HL-60/S4 treated with phorbol 12-myristate 13-acetate at 8.2 ng/mL for 4 days and 3 days (cell line): ENCODE data around the gene HECW1.
"Not testable (repeated sequence)": the region's sequence is repeated elsewhere in the genome, so short reads cannot be mapped to it uniquely, and the experiment has no call there.

Experiments used
- in situ Hi-C: fragments of 300-500 bp; cut with MboI; formaldehyde crosslinking; loops from 2 replicates; pipeline ENCODE4 v1.15.0; 2022; ENCODE audit warnings: low sequenced_read_pairs

The HECW1 gene

DNA sequence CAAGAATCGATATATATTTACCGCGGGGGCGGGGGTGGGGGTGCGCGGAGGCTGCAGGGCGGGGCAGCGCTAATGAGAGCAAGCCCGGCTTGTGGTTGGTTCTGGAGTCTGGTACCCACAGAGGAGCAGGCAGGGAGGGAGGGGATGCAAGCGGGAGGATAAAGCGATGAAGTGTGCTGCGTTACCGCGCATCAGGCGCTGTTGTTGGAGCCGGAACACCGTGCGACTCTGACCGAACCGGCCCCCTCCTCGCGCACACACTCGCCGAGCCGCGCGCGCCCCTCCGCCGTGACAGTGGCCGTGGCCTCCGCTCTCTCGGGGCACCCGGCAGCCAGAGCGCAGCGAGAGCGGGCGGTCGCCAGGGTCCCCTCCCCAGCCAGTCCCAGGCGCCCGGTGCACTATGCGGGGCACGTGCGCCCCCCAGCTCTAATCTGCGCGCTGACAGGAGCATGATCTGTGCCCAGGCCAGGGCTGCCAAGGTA lies at the start of gene HECW1:
HECW1 (plus strand) TSS at position 189 of the 482 bp plus-strand sequence. CDS start 131,259 bp downstream, outside the sequence.
- in situ Hi-C loops = no loop called here

GRCh38 chr7:43071604-43072003 lies 40.8 kb upstream of the HECW1 start:
- in situ Hi-C loops = no loop called here

DNA sequence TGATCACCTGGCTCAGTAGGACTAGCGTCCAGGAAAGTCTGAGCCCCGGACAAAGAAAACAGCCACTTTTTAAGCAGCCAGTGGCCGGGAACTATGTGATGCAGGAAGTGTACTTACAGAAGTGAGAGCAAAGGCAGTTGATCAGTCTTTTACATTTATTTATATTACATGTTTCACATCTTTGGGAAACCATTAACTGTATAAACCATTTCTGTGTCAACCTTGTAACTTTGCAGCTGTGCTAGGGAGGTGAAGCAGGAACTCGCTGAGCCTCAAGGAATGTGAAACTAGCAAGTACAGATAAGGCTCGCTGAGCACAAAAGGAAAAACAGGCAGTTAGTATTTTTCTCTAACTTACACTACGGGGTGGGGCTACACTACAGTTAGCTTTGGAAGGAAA lies 39.9 kb upstream of the HECW1 start:
- in situ Hi-C loops = no loop called here

DNA sequence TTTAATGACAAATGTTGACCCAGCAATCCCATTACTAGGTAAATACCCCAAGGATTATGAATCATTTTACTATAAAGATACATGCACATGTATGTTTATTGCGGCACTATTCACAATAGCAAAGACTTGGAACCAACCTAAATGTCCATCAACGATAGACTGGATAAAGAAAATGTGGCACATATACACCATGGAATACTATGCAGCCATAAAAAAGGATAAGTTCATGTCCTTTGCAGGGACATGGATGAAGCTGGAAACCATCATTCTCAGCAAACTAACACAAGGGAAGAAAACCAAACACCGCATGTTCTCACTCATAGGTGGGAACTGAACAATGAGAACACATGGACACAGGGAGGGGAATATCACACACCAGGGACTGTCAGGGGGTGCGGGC lies 38.6 kb upstream of the HECW1 start:
- in situ Hi-C loops = not testable (repeated sequence)

- in situ Hi-C loops = no loop called here
These were observed 36.2 kb upstream of the HECW1 start for GRCh38 chr7:43076189-43076605.

- in situ Hi-C loops = no loop called here
These were observed 35.8 kb upstream of the HECW1 start for GRCh38 chr7:43076606-43077005.

DNA sequence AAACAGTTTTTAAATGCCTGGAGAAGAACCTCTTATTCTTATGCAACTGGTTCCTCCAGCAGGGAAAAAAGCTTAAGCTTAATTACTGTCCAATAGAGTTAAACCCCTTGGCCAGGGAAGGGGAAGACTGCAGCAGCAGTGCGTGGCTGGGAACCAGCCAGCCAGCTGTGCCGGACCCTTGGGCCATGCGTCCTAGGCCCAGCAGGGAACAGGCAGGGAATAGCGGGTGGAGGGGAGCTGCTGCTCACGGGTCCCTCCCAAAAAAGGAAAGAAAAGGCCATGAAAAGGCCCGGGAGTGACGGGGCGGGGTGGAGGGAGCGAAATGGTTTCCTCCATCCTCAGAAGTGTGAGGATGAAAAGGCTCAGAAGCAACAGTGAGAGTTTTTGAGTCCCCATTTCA lies 35.2 kb upstream of the HECW1 start:
- in situ Hi-C loops = no loop called here

GRCh38 chr7:43077732-43078391 lies 34.6 kb upstream of the HECW1 start:
- in situ Hi-C loops = no loop called here

DNA sequence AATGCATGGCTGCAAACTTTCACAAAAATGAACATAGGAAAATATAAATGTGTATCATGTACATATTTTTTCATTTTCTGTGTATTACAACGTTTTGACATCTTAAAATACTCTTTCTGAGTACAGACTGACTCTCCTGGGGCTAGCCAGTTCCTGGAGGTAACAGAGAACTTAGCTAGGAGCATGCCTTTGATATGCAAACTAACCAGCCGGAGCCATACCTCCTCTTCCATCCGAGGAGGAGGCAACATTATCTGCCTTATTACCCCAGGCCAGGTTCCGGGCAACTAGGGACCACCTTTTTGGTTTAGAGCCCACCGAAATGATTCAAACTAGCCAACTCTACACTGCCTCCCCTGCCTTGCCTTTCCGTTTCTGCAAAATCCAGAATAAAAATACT lies 33.7 kb upstream of the HECW1 start:
- in situ Hi-C loops = no loop called here

- in situ Hi-C loops = no loop called here
These were observed 30.8 kb upstream of the HECW1 start for GRCh38 chr7:43081603-43082002.

DNA sequence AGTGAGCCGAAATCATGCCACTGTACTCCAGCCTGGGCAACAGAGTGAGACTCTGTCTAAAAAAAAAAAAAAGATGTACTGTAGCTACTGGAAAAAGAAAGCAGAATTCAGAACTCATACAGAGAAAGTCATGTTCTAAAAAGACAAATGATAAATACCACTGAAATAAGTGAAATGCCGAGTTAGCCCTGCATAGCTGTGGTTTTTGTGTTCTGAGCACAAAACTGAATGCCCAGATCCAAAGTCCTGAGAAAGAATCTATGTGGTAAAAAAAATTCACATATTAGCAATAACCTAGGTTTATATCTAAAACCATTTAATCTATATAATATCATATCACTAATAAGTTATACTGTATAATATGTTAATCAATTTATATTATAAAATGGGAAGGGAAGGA lies 29.3 kb upstream of the HECW1 start:
- in situ Hi-C loops = no loop called here

DNA sequence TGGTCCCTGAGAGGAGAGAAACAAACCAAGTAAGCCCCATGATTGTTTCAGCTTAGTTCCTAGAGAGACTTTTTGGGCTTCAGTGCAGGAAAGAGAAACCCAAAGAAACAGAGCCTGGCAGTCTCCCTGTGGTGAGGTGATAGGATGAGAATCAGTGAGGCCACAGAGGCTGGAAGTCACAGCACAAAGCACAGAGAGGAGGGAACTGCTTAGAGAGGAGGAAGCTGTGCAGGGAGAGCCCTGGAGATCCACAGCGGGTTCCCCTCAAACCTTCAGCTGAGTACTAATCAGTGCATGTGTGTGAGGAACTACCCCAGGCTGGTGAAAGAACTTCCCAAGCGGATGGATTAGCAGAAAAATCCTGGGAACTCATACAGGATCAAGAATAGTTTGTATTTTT lies 27.4 kb upstream of the HECW1 start:
- in situ Hi-C loops = no loop called here

DNA sequence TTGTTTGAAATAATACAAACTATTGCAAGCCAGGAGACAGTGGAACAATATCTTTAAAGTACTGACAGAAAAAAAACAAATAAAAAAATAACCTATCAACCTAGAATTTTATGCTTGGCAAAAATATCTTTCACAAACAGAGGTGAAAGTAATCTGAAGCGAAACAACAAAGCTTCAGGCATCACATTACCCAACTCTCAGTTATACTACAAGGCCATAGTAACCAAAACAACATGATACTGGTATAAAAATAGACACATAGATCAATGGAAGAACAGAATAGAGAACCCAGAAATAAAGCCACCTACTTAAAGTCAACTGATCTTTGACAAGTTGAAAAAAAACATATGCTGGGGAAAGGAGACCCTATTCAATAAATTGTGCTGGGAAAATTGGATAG lies 26.5 kb upstream of the HECW1 start:
- in situ Hi-C loops = no loop called here

DNA sequence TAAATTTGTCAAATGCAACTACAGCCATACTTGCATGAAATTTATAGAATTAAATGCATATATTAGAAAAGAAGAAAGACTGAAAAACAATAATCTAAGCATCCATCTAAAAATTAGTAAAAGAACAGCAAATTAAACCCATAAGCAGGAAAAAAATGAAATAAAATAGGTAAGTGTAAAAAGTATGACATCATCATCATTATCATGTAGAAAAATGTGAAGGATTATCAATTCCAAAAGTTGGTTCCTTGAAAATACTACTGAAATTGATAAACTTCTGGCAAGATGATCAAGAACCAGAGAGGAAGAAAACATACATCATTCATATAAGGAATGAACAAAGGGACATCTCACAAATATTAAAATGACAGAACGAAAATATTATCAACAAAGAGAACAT lies 19.6 kb upstream of the HECW1 start:
- in situ Hi-C loops = no loop called here

GRCh38 chr7:43096875-43097274 lies 15.6 kb upstream of the HECW1 start:
- in situ Hi-C loops = no loop called here

DNA sequence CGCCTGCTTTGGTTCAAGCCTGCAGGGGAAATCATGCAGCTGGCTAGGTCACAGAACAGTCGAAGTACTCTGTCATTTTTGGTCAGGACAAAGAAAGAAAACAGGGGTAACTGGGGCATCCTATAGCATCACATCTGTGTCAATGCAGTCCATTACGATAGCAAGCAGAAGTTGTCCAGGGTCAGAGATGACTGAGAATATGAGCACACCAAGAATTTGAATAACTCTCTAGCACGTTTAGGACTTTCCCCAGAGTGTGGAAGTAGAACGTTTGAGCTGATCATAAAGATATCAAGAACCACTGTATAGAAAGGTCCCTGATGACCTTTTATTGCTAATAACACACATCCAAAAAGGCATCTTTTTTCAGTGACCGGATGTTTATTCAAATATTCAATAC lies 12.7 kb upstream of the HECW1 start:
- in situ Hi-C loops = no loop called here

DNA sequence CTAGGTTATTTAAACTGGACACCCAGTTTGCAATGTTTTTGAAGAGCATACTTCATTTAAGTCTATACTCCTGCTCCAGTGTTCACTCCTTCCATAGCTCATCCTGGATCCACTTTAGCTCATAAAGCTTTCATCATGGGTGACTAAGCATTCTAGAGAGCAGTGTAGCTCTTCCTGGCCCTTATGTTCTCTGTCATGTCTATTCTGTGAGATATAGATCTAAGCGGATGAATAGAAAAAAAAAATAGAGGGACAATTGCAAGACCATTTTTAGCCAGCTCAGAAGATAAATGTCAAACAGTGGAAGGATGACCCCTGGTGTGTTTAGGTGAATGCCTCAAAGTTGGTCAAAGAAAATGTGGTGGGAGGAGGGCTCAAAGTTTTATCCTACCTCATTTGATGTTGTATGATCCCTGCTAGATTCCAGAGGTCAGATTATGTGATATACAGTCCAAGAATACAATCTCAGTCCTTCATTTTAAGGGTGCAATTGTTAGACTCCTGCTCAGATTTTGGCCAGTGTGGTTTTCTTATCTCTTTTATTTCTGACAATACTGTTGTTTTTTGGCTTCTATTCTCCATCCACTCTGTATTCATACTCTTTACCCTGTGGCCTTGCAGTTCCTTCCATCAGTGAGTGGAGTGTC lies 7.5 kb upstream of the HECW1 start:
- in situ Hi-C loops = no loop called here

DNA sequence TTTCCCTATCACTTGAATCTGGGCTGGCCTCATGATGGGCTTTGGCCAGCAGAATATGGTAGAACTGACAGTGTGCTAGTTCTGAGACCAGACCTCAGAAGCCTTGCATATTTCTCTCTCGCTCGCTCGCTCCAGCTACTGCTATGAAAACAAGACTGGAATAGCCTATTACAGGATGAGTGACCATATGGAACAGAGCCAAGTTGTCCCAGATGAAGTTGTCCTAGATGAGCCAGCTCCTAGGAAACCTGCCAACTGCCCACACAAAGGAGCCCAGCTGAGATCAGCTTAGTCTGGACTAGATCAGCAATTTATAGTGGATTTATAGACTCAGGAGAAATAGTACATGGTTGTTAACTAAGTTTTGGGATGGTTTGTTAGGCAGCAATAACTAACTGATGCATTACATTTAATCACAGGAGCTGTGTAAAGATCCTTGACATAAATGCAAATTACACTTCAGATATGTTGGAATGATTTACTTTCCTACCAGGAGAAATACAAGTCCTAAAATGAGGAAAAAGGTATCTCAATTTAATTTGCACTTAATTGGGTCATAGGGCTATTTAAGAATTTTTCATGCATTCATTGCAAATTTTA lies 6.8 kb upstream of the HECW1 start:
- in situ Hi-C loops = no loop called here

DNA sequence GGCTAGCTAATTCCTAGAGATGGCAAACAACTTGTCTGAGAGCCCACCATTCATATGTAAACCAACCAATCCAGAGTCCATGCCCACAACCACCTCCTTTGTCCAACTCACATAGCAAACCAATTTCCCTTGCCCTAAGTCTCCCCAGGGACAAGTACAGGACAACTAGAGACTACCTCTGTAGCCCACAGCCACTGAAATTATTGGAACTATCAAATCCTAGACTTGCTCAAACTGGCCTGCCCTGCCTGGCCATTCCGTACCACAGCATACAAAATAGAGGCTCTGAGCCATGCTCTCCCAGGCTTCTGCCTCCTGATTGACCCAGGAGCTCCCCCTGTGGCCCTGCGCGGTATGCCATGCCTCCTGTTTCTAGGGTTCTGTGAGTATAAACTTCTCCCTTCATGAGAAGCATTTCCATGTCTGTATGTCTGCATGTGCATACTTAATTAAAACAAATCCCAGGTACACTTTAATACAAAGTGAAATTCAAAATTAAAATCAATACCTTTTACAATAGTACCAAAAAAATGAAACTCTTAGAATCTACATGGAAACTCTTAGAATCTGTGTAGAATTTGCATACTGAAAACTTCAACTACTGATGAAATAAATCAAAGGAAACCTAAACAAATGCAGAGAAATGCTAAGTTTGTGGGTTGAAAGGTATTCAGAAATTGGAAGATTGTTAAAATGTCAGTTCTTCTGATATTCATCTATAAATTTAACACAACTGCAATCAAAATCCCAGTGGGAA lies 4.0 kb upstream of the HECW1 start:
- in situ Hi-C loops = no loop called here

DNA sequence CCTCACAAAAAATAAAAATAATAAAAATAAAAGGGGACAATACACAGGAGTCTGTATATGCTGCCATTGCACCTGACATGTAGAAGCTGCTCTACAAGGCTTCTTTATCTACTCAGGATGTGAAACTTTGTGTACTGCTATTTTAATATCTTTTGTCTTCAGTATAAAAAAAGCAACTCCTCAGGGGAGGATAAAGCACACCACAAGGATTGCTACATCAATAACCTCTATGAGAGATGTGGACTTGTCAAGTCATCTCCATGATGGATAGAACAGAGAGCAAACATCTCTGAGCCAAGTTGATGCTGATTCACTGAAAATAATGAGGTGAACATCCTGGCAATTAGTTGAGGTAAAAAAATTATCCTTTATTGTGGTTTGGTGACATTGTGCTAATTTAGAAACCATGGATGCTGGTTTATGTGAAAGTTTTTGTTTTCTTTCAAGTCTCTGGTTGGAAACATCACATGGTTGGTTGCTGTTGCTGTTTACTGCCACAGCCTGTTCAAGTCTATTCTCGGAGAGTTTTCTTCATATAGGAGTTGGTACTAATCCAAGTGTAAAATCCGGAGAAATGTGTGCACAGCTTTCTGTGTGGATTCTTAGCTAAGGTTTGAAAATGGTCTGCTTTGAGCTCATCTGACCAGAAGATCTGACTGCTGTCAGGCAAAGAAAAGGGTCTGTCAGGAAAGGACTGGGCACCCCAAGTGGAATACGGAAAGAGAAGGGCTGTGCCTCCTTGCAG lies 1.5 kb upstream of the HECW1 start:
- in situ Hi-C loops = no loop called here
